ENCODE data around the gene GPC6.

The GPC6 gene

DNA sequence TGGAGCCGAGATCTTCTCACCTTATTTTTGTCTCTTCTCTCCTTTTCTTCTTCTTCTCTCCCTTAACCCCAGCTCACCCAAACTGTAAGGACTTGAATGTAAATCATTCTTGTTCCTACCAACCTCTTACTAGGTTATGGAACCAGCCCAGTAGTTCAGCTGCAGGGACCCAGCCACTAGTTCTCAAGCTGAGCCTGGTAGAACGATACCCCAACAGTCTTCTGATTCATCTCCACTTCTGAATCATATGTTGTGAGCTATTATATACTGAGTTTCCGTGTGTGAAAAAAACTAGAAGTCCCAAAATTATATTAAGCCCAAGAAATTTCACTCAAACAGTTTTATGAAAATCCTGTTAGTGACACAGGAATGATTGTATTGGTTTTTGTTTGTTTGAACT lies 1185.1 kb downstream of the GPC6 start:
- TF ChIP-seq, protein P1, sequence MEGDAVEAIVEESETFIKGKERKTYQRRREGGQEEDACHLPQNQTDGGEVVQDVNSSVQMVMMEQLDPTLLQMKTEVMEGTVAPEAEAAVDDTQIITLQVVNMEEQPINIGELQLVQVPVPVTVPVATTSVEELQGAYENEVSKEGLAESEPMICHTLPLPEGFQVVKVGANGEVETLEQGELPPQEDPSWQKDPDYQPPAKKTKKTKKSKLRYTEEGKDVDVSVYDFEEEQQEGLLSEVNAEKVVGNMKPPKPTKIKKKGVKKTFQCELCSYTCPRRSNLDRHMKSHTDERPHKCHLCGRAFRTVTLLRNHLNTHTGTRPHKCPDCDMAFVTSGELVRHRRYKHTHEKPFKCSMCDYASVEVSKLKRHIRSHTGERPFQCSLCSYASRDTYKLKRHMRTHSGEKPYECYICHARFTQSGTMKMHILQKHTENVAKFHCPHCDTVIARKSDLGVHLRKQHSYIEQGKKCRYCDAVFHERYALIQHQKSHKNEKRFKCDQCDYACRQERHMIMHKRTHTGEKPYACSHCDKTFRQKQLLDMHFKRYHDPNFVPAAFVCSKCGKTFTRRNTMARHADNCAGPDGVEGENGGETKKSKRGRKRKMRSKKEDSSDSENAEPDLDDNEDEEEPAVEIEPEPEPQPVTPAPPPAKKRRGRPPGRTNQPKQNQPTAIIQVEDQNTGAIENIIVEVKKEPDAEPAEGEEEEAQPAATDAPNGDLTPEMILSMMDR (IDR thresholded peaks at IDR 0.05; ENCODE audit: control insufficient read depth, insufficient read depth, low read depth, low read length, missing control alignments) = no peak
- no peak overlapping the region for H3K4me3 ChIP-seq (ENCODE audit: control insufficient read depth, low read depth, low read length)
- no peak for DNase-seq (ENCODE audit: low read depth)

DNA sequence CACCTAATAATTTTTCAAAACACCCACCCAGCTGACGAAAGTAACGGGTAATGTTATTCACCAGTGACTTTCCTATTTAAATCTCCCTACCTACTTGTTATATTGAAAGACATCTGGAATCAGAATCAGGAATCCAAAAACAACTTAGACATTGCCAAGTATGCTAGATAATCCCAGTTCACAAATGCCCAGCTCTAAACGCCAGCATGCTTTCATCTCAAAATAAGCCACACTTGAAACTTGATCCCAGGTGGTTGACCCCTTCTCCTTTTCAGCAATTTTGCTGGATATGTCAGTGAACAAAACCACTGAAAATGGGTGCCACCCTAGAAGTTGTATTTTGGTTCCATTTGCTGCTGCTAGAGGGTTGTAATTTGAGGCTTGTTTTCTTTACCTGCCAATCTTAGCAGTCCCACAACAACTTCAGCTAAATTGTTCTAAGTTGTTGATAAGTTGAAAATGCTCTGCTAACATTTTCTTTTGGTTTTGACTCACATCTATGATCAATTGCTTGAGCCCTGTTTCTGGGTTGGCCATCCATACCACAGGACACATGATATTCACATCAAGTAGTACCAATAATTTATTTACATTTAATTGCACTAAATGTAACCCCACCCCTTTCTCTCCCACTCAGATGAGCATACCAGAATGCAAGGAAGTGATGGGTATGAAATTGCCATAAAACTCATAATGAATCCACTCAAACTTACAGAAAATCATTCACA lies 1186.4 kb downstream of the GPC6 start:
- H3K4me3 ChIP-seq (ENCODE audit: control insufficient read depth, low read depth, low read length) = no peak overlapping the region
- no peak for DNase-seq (ENCODE audit: low read depth)
- TF ChIP-seq, protein P1 (IDR thresholded peaks at IDR 0.05; ENCODE audit: control insufficient read depth, insufficient read depth, low read depth, low read length, missing control alignments) = no peak

DNA sequence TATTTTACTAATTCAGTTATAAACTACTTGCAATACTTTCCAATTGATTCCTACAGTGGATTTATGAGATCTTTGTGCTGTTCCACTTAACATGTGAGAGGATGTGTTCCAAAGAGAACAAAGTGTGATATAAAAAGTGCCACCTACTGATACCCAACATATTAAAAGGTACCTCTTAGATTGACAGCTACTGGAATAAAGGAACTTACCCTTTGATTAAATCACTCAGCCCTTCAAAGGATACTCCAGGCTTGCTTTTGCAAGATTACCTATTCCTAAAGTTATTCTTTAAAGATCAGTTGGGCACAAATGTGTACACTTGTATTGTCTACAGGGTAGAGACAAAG lies 1187.0 kb downstream of the GPC6 start:
- H3K4me3 ChIP-seq (ENCODE audit: control insufficient read depth, low read depth, low read length) = no peak overlapping the region
- no peak for DNase-seq (ENCODE audit: low read depth)
- TF ChIP-seq, protein P1 (IDR thresholded peaks at IDR 0.05; ENCODE audit: control insufficient read depth, insufficient read depth, low read depth, low read length, missing control alignments) = no peak

DNA sequence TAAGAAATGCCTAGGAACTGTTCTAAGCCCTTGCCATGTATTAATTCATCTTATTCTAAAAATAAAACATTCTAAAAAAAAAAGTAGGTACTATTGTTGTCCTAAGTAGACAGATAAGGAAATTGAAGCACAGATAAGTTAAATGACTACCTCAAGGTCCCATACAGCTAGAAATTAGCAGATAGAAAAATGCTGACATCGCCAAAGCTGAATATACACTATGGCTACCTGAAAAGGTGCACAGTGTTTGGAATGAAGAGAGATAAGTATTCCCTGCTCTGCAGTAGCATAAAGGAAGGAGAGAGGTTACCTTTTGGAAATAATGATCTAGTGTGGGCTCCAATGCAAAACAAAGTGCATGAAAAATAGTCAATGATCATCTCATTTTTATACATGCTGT lies 1187.5 kb downstream of the GPC6 start:
- TF ChIP-seq, protein P1 (IDR thresholded peaks at IDR 0.05; ENCODE audit: control insufficient read depth, insufficient read depth, low read depth, low read length, missing control alignments) = no peak
- DNase-seq (ENCODE audit: low read depth) = no peak
- H3K4me3 ChIP-seq (ENCODE audit: control insufficient read depth, low read depth, low read length) = no peak overlapping the region

DNA sequence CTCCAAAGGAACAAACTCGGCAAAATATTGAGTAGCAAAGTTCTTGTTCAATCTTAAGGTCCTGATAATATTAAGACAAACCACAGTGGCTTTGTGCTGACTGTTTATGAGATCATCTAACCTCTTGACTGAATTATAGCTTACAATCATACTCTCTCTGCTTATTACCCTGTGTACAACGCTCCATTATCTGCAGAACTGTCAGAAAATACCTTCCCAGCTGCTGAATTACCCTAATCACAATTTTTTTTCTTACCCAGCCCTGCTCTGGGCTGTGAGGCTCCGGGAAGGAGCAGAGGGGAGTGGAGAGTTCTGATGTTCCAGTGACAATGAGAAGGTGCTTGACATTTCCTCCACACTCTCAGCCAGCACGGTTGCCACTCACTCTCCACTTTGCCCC lies 1188.1 kb downstream of the GPC6 start:
- TF ChIP-seq, protein P1 (IDR thresholded peaks at IDR 0.05; ENCODE audit: control insufficient read depth, insufficient read depth, low read depth, low read length, missing control alignments) = no peak
- no peak overlapping the region for H3K4me3 ChIP-seq (ENCODE audit: control insufficient read depth, low read depth, low read length)
- DNase-seq (ENCODE audit: low read depth) = no peak

DNA sequence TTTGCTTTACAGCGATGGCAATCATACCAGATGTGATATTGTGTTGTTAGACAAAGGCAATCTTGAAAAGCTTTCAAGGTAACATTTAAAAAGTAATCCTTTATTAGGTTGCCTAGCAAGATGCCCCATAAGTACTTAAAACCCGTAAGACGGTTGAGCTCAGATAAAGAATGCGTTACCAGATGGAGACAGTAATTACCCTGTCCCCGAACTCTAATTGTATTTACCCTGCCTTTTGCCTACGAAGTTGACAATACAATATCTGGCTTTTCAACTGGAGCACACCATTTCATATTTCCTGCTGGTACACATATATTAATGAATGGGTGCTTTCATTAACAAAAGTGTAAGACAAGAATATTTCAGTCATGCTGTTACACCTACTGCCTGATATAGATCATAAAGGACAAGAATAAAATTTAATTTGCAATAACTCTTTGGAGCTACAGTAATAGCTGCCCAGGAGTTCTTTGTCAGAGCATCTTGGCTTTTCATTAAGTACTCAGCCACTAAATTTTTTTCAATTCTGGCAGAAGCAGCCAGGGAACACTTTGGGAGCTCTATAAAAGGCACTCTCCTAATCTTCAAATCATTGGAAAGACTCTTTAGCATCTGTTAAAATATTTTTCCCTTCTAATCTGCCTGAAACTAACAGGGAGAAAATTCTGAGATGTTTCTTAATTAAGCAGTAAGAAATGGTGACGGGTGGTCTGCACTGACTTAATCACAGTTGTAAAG lies 1189.1 kb downstream of the GPC6 start:
- DNase-seq (ENCODE audit: low read depth) = no peak

More for the DNA sequence above, 1189.1 kb downstream of the GPC6 start:
- H3K4me3 ChIP-seq (ENCODE audit: control insufficient read depth, low read depth, low read length) = no peak overlapping the region
- TF ChIP-seq, protein P1 (IDR thresholded peaks at IDR 0.05; ENCODE audit: control insufficient read depth, insufficient read depth, low read depth, low read length, missing control alignments) = no peak
